ENCODE results near the gene PLA2G4C. TPM values are rescaled to one million over a fixed set of nuclear protein-coding genes. Genes with fewer than 3 reads are reported as not detected.

Gene PLA2G4C
- total RNA-seq, 1 donor from 2014 or later = 4.8 TPM

- H3K36me3 Mint-ChIP-seq (ENCODE audit: unreplicated experiment) = no peaks in the 10 kb centered on the region
- no peaks in the 10 kb centered on the region for H3K4me1 Mint-ChIP-seq (ENCODE audit: unreplicated experiment)
- no peak for DNase-seq (ENCODE audit: extremely low spot score, unreplicated experiment)
- H3K9me3 Mint-ChIP-seq (ENCODE audit: unreplicated experiment) = no peaks in the 10 kb centered on the region
- TF ChIP-seq CTCF (IDR thresholded peaks at IDR 0.05) = no peak
- H3K27ac Mint-ChIP-seq (ENCODE audit: unreplicated experiment) = no peak overlapping the region
- no peak overlapping the region for H3K4me3 Mint-ChIP-seq (ENCODE audit: unreplicated experiment)
- H3K27me3 Mint-ChIP-seq (ENCODE audit: unreplicated experiment) = peaks cover 23% of the 10 kb centered on the region
Measured at GRCh38 chr19:48025480-48025879, 85.1 kb downstream of the PLA2G4C start.

GRCh38 chr19:48023518-48023917, 87.1 kb downstream of the PLA2G4C start:
- Mint-ChIP-seq H3K36me3 (ENCODE audit: unreplicated experiment) (no peaks in the 10 kb centered on the region), H3K4me1 (ENCODE audit: unreplicated experiment) (no peaks in the 10 kb centered on the region), H3K27me3 (ENCODE audit: unreplicated experiment) (peaks cover 25% of the 10 kb centered on the region), H3K4me3 (ENCODE audit: unreplicated experiment) (no peak overlapping the region), H3K9me3 (ENCODE audit: unreplicated experiment) (no peaks in the 10 kb centered on the region), H3K27ac (ENCODE audit: unreplicated experiment) (no peak overlapping the region)
- no peak for DNase-seq (ENCODE audit: extremely low spot score, unreplicated experiment)
- no peak for TF ChIP-seq CTCF (IDR thresholded peaks at IDR 0.05)

- Mint-ChIP-seq H3K9me3 (ENCODE audit: unreplicated experiment) (no peaks in the 10 kb centered on the region), H3K36me3 (ENCODE audit: unreplicated experiment) (no peaks in the 10 kb centered on the region), H3K27ac (ENCODE audit: unreplicated experiment) (no peak overlapping the region), H3K4me1 (ENCODE audit: unreplicated experiment) (no peaks in the 10 kb centered on the region), H3K27me3 (ENCODE audit: unreplicated experiment) (peaks cover 25% of the 10 kb centered on the region), H3K4me3 (ENCODE audit: unreplicated experiment) (no peak overlapping the region)
- no peak for DNase-seq (ENCODE audit: extremely low spot score, unreplicated experiment)
- no peak for TF ChIP-seq CTCF (IDR thresholded peaks at IDR 0.05)
Measured at GRCh38 chr19:48023011-48023410, 87.6 kb downstream of the PLA2G4C start.

- Mint-ChIP-seq H3K4me3 (ENCODE audit: unreplicated experiment) (no peak overlapping the region), H3K27me3 (ENCODE audit: unreplicated experiment) (peaks cover 15% of the 10 kb centered on the region), H3K9me3 (ENCODE audit: unreplicated experiment) (no peaks in the 10 kb centered on the region), H3K4me1 (ENCODE audit: unreplicated experiment) (no peaks in the 10 kb centered on the region), H3K36me3 (ENCODE audit: unreplicated experiment) (no peaks in the 10 kb centered on the region), H3K27ac (ENCODE audit: unreplicated experiment) (no peak overlapping the region)
- DNase-seq (ENCODE audit: extremely low spot score, unreplicated experiment) = no peak
- TF ChIP-seq CTCF (IDR thresholded peaks at IDR 0.05) = no peak
Measured at GRCh38 chr19:48020686-48021085, 89.9 kb downstream of the PLA2G4C start.

- H3K36me3 Mint-ChIP-seq (ENCODE audit: unreplicated experiment) = no peaks in the 10 kb centered on the region
- no peak for TF ChIP-seq CTCF (IDR thresholded peaks at IDR 0.05)
- DNase-seq (ENCODE audit: extremely low spot score, unreplicated experiment) = no peak
- peaks cover 2% of the 10 kb centered on the region for H3K27me3 Mint-ChIP-seq (ENCODE audit: unreplicated experiment)
- H3K27ac Mint-ChIP-seq (ENCODE audit: unreplicated experiment) = no peak overlapping the region
- H3K9me3 Mint-ChIP-seq (ENCODE audit: unreplicated experiment) = peaks cover 9% of the 10 kb centered on the region
- no peaks in the 10 kb centered on the region for H3K4me1 Mint-ChIP-seq (ENCODE audit: unreplicated experiment)
- no peak overlapping the region for H3K4me3 Mint-ChIP-seq (ENCODE audit: unreplicated experiment)
Measured at GRCh38 chr19:48010932-48011758, 99.5 kb downstream of the PLA2G4C start.
